ENCODE measurements around the gene WBP11. TPM values are rescaled to one million over a fixed set of nuclear protein-coding genes. Genes with fewer than 3 reads are reported as not detected.

The WBP11 gene
- total and polyA plus RNA-seq, 2 donors (not counting 3 experiments of a cell fraction or from before 2014, with no cell fraction given) = 11.4 to 77.1 TPM

- CTCF ChIA-PET = interaction anchor here (1.0 to 1.3 kb wide), 2 partner anchors 11 to 201 kb away, joined by 3 read pairs; no protein-coding TSS in a partner anchor
- peaks cover 14 to 38% of the 10 kb centered on the region in 2 experiments for H3K36me3 ChIP-seq (ENCODE audit: control insufficient read depth in 2 of 2, extremely low read depth in 1 of 2, insufficient read depth in 2 of 2, low read length in 2 of 2)
- H3K27me3 ChIP-seq (ENCODE audit: control insufficient read depth in 2 of 2, insufficient read depth in 2 of 2, low read length in 2 of 2) = no peaks in the 10 kb centered on the region
- DNase-seq (ENCODE audit: low read depth, low spot score) (no peak), FAIRE-seq (no peak)
- no peak overlapping the region for H3K4me2 ChIP-seq (ENCODE audit: insufficient read depth, low read length)
- H3K4me3 ChIP-seq (replicated peaks in 1 of 3; ENCODE audit: insufficient read depth in 1 of 3, low read depth in 1 of 3, low read length in 3 of 3) = no peak overlapping the region
- no peaks in the 10 kb centered on the region for H3K9me3 ChIP-seq (replicated peaks; ENCODE audit: control insufficient read depth, insufficient read depth, low read length)
- dilution Hi-C loops (cut with MboI; ENCODE audit: extremely low pct_ligation_motif_present, low sequenced_read_pairs) (no loop called here), intact Hi-C loops (cut with micrococcal nuclease) (no loop called here)
- H2AFZ ChIP-seq (ENCODE audit: low read depth, low read length) = no peak overlapping the region
- H4K20me1 ChIP-seq (replicated peaks; ENCODE audit: control insufficient read depth, extremely low read depth, insufficient read depth, low read length) = no peaks in the 10 kb centered on the region
- no peaks in the 10 kb centered on the region for H3K4me1 ChIP-seq (ENCODE audit: control insufficient read depth, extremely low read depth, insufficient read depth, low read length)
- POLR2A ChIA-PET = no interaction called here
- H3K9ac ChIP-seq (replicated peaks; ENCODE audit: extremely low read depth, insufficient read depth, low read length) = no peak overlapping the region
- no TSS peak for BruUV-seq (replicated peaks)
- TF ChIP-seq POLR2A (IDR thresholded peaks at IDR 0.05; ENCODE audit: low read depth, low read length) (no peak), GATA2 (IDR thresholded peaks at IDR 0.05; ENCODE audit: insufficient read depth, insufficient read length, low read depth, low read length) (no peak), CTCF (IDR thresholded peaks at IDR 0.05; ENCODE audit: extremely low read depth in 1 of 2, insufficient read depth in 1 of 2, low read depth in 1 of 2, low read length in 2 of 2) (no peak), MYC (IDR thresholded peaks at IDR 0.05; ENCODE audit: low read depth, low read length) (no peak), MAX (IDR thresholded peaks at IDR 0.05; ENCODE audit: insufficient read depth, insufficient read length) (no peak), JUN (IDR thresholded peaks at IDR 0.05; ENCODE audit: borderline replicate concordance, insufficient read depth, insufficient read length, low read depth) (no peak), EZH2 (IDR thresholded peaks at IDR 0.05; ENCODE audit: borderline replicate concordance, low read depth, low read length, severe bottlenecking) (no peak), FOS (IDR thresholded peaks at IDR 0.05; ENCODE audit: borderline replicate concordance, insufficient read depth, low read length) (no peak), POLR2AphosphoS5 (IDR thresholded peaks at IDR 0.05; ENCODE audit: insufficient read depth, low read depth, low read length) (no peak)
- H3K9me1 ChIP-seq (replicated peaks; ENCODE audit: control insufficient read depth, extremely low read depth, insufficient read depth, low read length) = no peaks in the 10 kb centered on the region
- peaks cover 21% of the 10 kb centered on the region for H3K79me2 ChIP-seq (ENCODE audit: control insufficient read depth, insufficient read depth, low read length)
- no peak overlapping the region for H3K27ac ChIP-seq (ENCODE audit: insufficient read depth, low read depth, low read length)
Observed at GRCh38 chr12:14795028-14795448, 8.2 kb downstream of the WBP11 start.
